ENCODE results near the gene ADRA2C. TPM values are rescaled to one million over a fixed set of nuclear protein-coding genes. Genes with fewer than 3 reads are reported as not detected.

ADRA2C gene
- 0.40 and 0.72 TPM in 2 replicates for total RNA-seq

GRCh38 chr4:3766036-3766784, at the start of gene ADRA2C:
TSS of gene ADRA2C (plus strand) at chr4:3766385. CDS start at chr4:3766607, 222 bp downstream.

Other genes with a start within 250 kb of the ADRA2C start
- gene LRPAP1, start 234.0 kb upstream of the ADRA2C start, total RNA-seq: 197 and 306 TPM in 2 replicates

Data from smooth muscle cell of the pulmonary artery (primary cell).